ENCODE measurements around the gene WDR4.
"Not testable (repeated sequence)": the region's sequence is repeated elsewhere in the genome, so short reads cannot be mapped to it uniquely, and the experiment has no call there.

GRCh38 chr21:42927474-42928200, 48.3 kb upstream of the WDR4 start:
- not testable (repeated sequence) for TF ChIP-seq CTCF, MAX (IDR thresholded peaks at IDR 0.05)

Measured in A549 (cell line).